Ascending aorta (tissue), 2 donors: Measurements from ENCODE around the gene CLEC2D. TPM values are rescaled to one million over a fixed set of nuclear protein-coding genes. Genes with fewer than 3 reads are reported as not detected.

Experiments
- DNase-seq, 2 donors: peaks; one replicate each; pipeline ENCODE4 v3.0.0-alpha.2; 2019; ENCODE audit warnings: low spot score in 2 of 2
- H3K27ac ChIP-seq, 2 donors: fragments of 200-600 bp; sonication (generic); one replicate each; pipeline ENCODE4 v1.5.1; 2016 to 2017; ENCODE audit warnings: mild to moderate bottlenecking in 1 of 2
- H3K27me3 ChIP-seq: fragments of 200-600 bp; sonication (generic); one replicate; pipeline ENCODE4 v1.5.1; 2017
- H3K36me3 ChIP-seq, 2 donors: fragments of 200-600 bp; sonication (generic); one replicate each; pipeline ENCODE4 v1.5.1; 2016
- H3K4me1 ChIP-seq, 2 donors: fragments of 200-600 bp; sonication (generic); one replicate each; pipeline ENCODE4 v1.5.1; 2016 to 2017; ENCODE audit warnings: mild to moderate bottlenecking in 1 of 2
- H3K4me3 ChIP-seq, 2 donors: fragments of 200-600 bp; sonication (generic); one replicate each; pipeline ENCODE4 v1.5.1; 2016 to 2017; ENCODE audit warnings: mild to moderate bottlenecking in 1 of 2
- H3K9me3 ChIP-seq, 2 donors: fragments of 200-600 bp; sonication (generic); one replicate each; pipeline ENCODE4 v1.5.1; 2016
- CTCF ChIP-seq, 3 experiments: fragments of 200-600 bp in 2 of 3; fragments of 450-650 bp in 1 of 3; sonication (generic) in 2 of 3; IDR thresholded peaks; one replicate each; pipeline ENCODE4 v1.5.1; 2016 to 2019; ENCODE audit warnings: antibody characterized with exemption in 3 of 3, mild to moderate bottlenecking in 1 of 3, moderate library complexity in 1 of 3
- intact Hi-C: fragments of 100-400 bp; cut with DNase I; formaldehyde crosslinking; loops from one replicate; pipeline ENCODE4 v1.15.1; 2023
- total RNA-seq: library from RNA; depleted of rRNA; stranded (reverse); fragments of >200 nt; gene quantifications from one replicate; pipeline ENCODE4 v1.1.0, GENCODE V29; 2016

The CLEC2D gene
- total RNA-seq, 1 donor from 2014 or later = not detected

DNA sequence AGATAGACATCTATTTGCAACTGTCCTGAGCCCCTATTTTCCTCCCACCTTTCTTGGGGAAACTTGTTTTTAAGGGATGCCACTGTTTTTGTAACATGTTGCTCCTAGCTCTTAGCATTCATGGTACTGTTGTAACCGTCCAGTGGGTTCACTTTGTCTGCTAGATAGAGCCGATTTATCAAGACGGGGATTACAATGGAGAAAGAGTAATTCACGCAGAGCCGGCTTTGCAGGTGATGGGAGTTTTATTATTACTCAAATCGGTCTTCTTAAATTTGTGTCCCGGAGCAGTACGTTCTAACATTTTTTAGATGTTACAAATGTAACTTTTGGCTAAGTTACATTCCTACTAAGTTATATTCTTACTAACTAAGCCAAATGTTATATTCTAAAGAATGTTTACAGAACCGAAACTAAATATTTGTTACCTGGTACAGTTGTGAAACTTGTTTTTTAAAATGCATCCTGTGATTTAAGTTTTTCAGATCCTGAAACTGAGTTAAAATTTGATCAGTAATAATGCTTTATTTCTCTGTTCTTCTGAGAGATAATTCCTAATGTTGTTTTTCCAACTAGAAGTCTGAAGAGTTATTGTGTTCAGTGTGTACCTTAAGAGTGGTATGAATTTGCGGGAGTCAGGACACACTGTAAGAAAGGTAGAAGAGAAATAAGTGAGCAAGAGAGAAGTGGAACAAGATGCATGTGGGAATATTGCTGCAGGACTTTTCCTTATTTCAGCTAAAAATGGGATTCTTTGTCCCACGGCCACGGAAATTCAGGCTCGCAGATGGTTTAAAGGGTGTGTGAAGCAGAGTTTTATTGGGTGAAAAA is 20.6 kb upstream of the CLEC2D start:
- peak overlapping the region; percentile 63 to 86 for H3K27ac ChIP-seq
- H3K27me3 ChIP-seq = no peaks in the 10 kb centered on the region
- H3K4me1 ChIP-seq = peaks cover 0 to 3% of the 10 kb centered on the region in 2 donors
- intact Hi-C loops = no loop called here
- peaks cover 0 to 3% of the 10 kb centered on the region in 2 donors for H3K36me3 ChIP-seq
- DNase-seq = no peak
- H3K9me3 ChIP-seq = no peaks in the 10 kb centered on the region
- no peak for TF ChIP-seq CTCF (IDR thresholded peaks at IDR 0.05)
- peak overlapping the region; percentile 53 to 89 for H3K4me3 ChIP-seq

DNA sequence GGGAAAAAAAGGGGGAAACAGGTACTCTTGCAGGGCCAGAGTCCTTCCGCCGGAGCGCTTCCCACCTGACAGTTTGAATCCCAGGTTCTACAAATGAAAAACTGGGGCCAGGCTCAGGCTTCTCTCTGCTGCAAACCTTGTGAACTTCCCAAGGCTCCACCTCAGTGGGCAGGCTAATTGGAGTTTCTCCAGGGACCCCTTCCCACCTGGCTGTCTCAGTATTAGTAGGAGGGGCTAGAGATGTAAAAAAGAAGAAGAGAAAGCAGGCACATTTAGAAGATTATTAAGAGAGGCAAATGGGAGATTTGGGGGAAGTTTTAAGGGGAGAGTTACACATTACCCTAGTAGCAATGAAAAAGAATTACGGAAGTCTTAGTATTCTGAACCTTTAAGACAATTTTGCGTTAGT is 20.0 kb upstream of the CLEC2D start:
- TF ChIP-seq CTCF (IDR thresholded peaks at IDR 0.05) = no peak
- Histone ChIP-seq H3K36me3 (peaks cover 0 to 9% of the 10 kb centered on the region in 2 donors), H3K4me3 (peak overlapping the region; percentile 53 to 89), H3K4me1 (peaks cover 0 to 3% of the 10 kb centered on the region in 2 donors), H3K27ac (peak overlapping the region in 1 of 2 donors; percentile 86), H3K9me3 (no peaks in the 10 kb centered on the region), H3K27me3 (no peaks in the 10 kb centered on the region)
- DNase-seq = no peak
- intact Hi-C loops = no loop called here

GRCh38 chr12:9650151-9650576 is 19.3 kb upstream of the CLEC2D start:
- H3K9me3 ChIP-seq = no peaks in the 10 kb centered on the region
- peak overlapping the region; percentile 53 to 89 for H3K4me3 ChIP-seq
- H3K27ac ChIP-seq = peak overlapping the region in 1 of 2 donors; percentile 26
- no peak for TF ChIP-seq CTCF (IDR thresholded peaks at IDR 0.05)
- peaks cover 0 to 13% of the 10 kb centered on the region in 2 donors for H3K36me3 ChIP-seq
- H3K27me3 ChIP-seq = no peaks in the 10 kb centered on the region
- intact Hi-C loops = loop anchor here (10.0 kb wide), 1 partner anchor 585 kb away; no protein-coding TSS in a partner anchor
- peaks cover 0 to 3% of the 10 kb centered on the region in 2 donors for H3K4me1 ChIP-seq
- no peak for DNase-seq

- intact Hi-C loops = loop anchor here (10.0 kb wide), 1 partner anchor 586 kb away; no protein-coding TSS in a partner anchor
- Histone ChIP-seq H3K9me3 (no peaks in the 10 kb centered on the region), H3K4me3 (no peak overlapping the region), H3K27ac (peak overlapping the region in 1 of 2 donors; percentile 3), H3K27me3 (no peaks in the 10 kb centered on the region), H3K36me3 (peaks cover 0 to 20% of the 10 kb centered on the region in 2 donors), H3K4me1 (peaks cover 0 to 3% of the 10 kb centered on the region in 2 donors)
- TF ChIP-seq CTCF (IDR thresholded peaks at IDR 0.05) = no peak
- no peak for DNase-seq
These were observed 18.2 kb upstream of the CLEC2D start for GRCh38 chr12:9651265-9651729.

DNA sequence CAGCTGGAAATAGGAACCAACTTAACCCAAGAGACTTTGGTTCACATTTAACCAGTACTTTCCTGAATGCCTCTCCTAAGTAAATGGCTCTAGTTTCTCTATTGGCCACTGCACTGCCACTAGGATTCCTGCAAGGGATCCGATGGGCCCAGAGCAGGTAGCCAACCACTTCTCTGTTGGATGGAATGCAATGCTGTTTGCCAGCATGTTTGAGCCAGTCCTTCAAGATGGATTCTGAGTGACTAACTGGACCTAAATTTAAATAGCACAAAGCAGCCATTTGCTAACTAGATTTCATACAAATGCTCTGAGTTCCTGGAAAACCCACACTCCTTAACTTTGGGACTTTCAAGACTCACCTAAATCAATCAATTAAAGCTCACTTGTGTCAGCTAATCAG is 9.5 kb upstream of the CLEC2D start:
- no peak overlapping the region for H3K4me3 ChIP-seq
- no peaks in the 10 kb centered on the region for H3K9me3 ChIP-seq
- peaks cover 8 to 52% of the 10 kb centered on the region in 2 donors for H3K36me3 ChIP-seq
- H3K27ac ChIP-seq = no peak overlapping the region
- intact Hi-C loops = no loop called here
- no peak for DNase-seq
- H3K27me3 ChIP-seq = no peaks in the 10 kb centered on the region
- TF ChIP-seq CTCF (IDR thresholded peaks at IDR 0.05) = no peak
- no peaks in the 10 kb centered on the region for H3K4me1 ChIP-seq
